Neuronal stem cell (in vitro differentiated cells): ENCODE data around the gene COPS7A.

ENCODE experiments used
- DNase-seq: peaks from one replicate; pipeline ENCODE4 v3.0.0-alpha.2; 2013; ENCODE audit warnings: low spot score
- H2AFZ ChIP-seq: one replicate; pipeline ENCODE4 v1.6.1; 2013; ENCODE audit warnings: mild to moderate bottlenecking, low read length, inconsistent platforms
- H2AK5ac ChIP-seq: 2 replicates; pipeline ENCODE4 v1.6.1; 2013; ENCODE audit warnings: low read depth, mild to moderate bottlenecking, inconsistent platforms, low read length, moderate library complexity, mixed read lengths
- H2BK120ac ChIP-seq: 2 replicates; pipeline ENCODE4 v1.6.1; 2013; ENCODE audit warnings: low read depth, mild to moderate bottlenecking, inconsistent platforms, low read length, moderate library complexity, mixed read lengths
- H2BK12ac ChIP-seq: one replicate; pipeline ENCODE4 v1.6.1; 2013; ENCODE audit warnings: low read length, inconsistent platforms
- H2BK15ac ChIP-seq: 2 replicates; pipeline ENCODE4 v1.6.1; 2013; ENCODE audit warnings: mild to moderate bottlenecking, low read length, inconsistent platforms, mixed read lengths
- H2BK5ac ChIP-seq: one replicate; pipeline ENCODE4 v1.6.1; 2013; ENCODE audit warnings: inconsistent platforms, mild to moderate bottlenecking, low read length, moderate library complexity
- H3K14ac ChIP-seq: one replicate; pipeline ENCODE4 v1.6.1; 2013; ENCODE audit warnings: low read length, inconsistent platforms
- H3K18ac ChIP-seq: 2 replicates; pipeline ENCODE4 v1.6.1; 2013; ENCODE audit warnings: low read length, inconsistent platforms
- H3K23ac ChIP-seq: 2 replicates; pipeline ENCODE4 v1.6.1; 2013; ENCODE audit warnings: low read depth, mild to moderate bottlenecking, mixed read lengths, low read length, inconsistent platforms; ENCODE audit not compliant: poor library complexity
- H3K27ac ChIP-seq: replicated peaks from 3 replicates; pipeline ENCODE4 v1.5.1; 2013; ENCODE audit warnings: low read length, inconsistent platforms
- H3K27me3 ChIP-seq, 3 experiments: 2 replicates each; pipeline ENCODE4 v1.6.1; 2013; ENCODE audit warnings: low read length in 3 of 3, mild to moderate bottlenecking in 2 of 3, inconsistent platforms in 1 of 3, low read depth in 1 of 3, mixed read lengths in 1 of 3, moderate library complexity in 1 of 3; ENCODE audit not compliant: control insufficient read depth in 3 of 3, insufficient read depth in 3 of 3
- H3K36me3 ChIP-seq, 2 donors: replicated peaks in 1 of 2; 2 replicates each; pipeline ENCODE4 v1.6.1; 2013; ENCODE audit warnings: low read length in 2 of 2; ENCODE audit not compliant: control insufficient read depth in 2 of 2, insufficient read depth in 2 of 2
- H3K4ac ChIP-seq: 2 replicates; pipeline ENCODE4 v1.6.1; 2013; ENCODE audit warnings: inconsistent platforms, mild to moderate bottlenecking, low read length, moderate library complexity
- H3K4me1 ChIP-seq, 2 donors: 1 replicate in 1 of 2; 2 replicates in 1 of 2; pipeline ENCODE4 v1.6.1; 2013; ENCODE audit warnings: low read length in 2 of 2, low read depth in 1 of 2; ENCODE audit not compliant: control insufficient read depth in 2 of 2, insufficient read depth in 1 of 2
- H3K4me2 ChIP-seq: one replicate; pipeline ENCODE4 v1.6.1; 2013; ENCODE audit warnings: mild to moderate bottlenecking, low read length, inconsistent platforms; ENCODE audit not compliant: insufficient read depth, poor library complexity, severe bottlenecking
- H3K4me3 ChIP-seq, 2 donors: 2 replicates each; pipeline ENCODE4 v1.5.1; 2013; ENCODE audit warnings: low read length in 2 of 2, mild to moderate bottlenecking in 2 of 2, inconsistent platforms in 1 of 2, moderate library complexity in 1 of 2
- H3K79me1 ChIP-seq: one replicate; pipeline ENCODE4 v1.6.1; 2013; ENCODE audit warnings: low read depth, mild to moderate bottlenecking, inconsistent platforms, low read length, moderate library complexity
- H3K9ac ChIP-seq: one replicate; pipeline ENCODE4 v1.6.1; 2013; ENCODE audit warnings: mild to moderate bottlenecking, low read depth, low read length, inconsistent platforms; ENCODE audit not compliant: poor library complexity
- H3K9me3 ChIP-seq, 2 donors: replicated peaks in 1 of 2; 2 replicates each; pipeline versions ENCODE3 to v1.6.1; 2013; ENCODE audit warnings: low read length in 2 of 2, mild to moderate bottlenecking in 2 of 2, inconsistent platforms in 1 of 2, low read depth in 1 of 2, mixed read lengths in 1 of 2, moderate library complexity in 1 of 2; ENCODE audit not compliant: control insufficient read depth in 2 of 2, insufficient read depth in 1 of 2
- H4K8ac ChIP-seq: one replicate; pipeline ENCODE4 v1.6.1; 2013; ENCODE audit warnings: low read depth, mild to moderate bottlenecking, inconsistent platforms, low read length, moderate library complexity
- H4K91ac ChIP-seq: one replicate; pipeline ENCODE4 v1.6.1; 2013; ENCODE audit warnings: low read length, low read depth, mild to moderate bottlenecking, inconsistent platforms; ENCODE audit not compliant: poor library complexity
- WGBS, 2 donors: extraction: QIAGEN DNeasy Blood & Tissue Kit; methylation state at CpG; one replicate each; pipeline ENCODE4 v1.1.7; 2013; ENCODE audit warnings: missing lambda C conversion rate in 2 of 2, mixed read lengths in 1 of 2; ENCODE audit not compliant: insufficient read length in 2 of 2, insufficient replicate concordance in 1 of 2; ENCODE audit errors: extremely low coverage in 2 of 2; 5-methylcytosine and 5-hydroxymethylcytosine counted together

Gene COPS7A

GRCh38 chr12:6730169-6730568 lies 6.3 kb downstream of the COPS7A start:
- no peak overlapping the region for H3K18ac ChIP-seq
- peaks cover 0 to 3% of the 10 kb centered on the region in 2 donors for H3K4me1 ChIP-seq
- H2BK5ac ChIP-seq = no peak overlapping the region
- no peak overlapping the region for H2BK120ac ChIP-seq
- peak overlapping the region; percentile 25 for H4K8ac ChIP-seq
- H3K23ac ChIP-seq = no peak overlapping the region
- H3K79me1 ChIP-seq = peaks cover 2% of the 10 kb centered on the region
- H2AFZ ChIP-seq = no peak overlapping the region
- no peak overlapping the region for H2BK12ac ChIP-seq
- H3K9me3 ChIP-seq = no peaks in the 10 kb centered on the region
- H3K27me3 ChIP-seq = no peaks in the 10 kb centered on the region
- no peak for DNase-seq
- H3K27ac ChIP-seq = no peak overlapping the region
- no peak overlapping the region for H2AK5ac ChIP-seq
- H3K4me3 ChIP-seq = no peak overlapping the region
- H3K4me2 ChIP-seq = no peak overlapping the region
- no peak overlapping the region for H3K14ac ChIP-seq
- no peak overlapping the region for H2BK15ac ChIP-seq
- no peak overlapping the region for H3K9ac ChIP-seq
- no peak overlapping the region for H4K91ac ChIP-seq
- no peak overlapping the region for H3K4ac ChIP-seq
- peaks cover 29 to 64% of the 10 kb centered on the region in 2 donors for H3K36me3 ChIP-seq
- WGBS, 2 donors = no CpG with 5 or more reads among the region's 8 CpGs

- H3K4ac ChIP-seq = no peak overlapping the region
- no peak overlapping the region for H3K27ac ChIP-seq
- no peak overlapping the region for H3K4me2 ChIP-seq
- no peaks in the 10 kb centered on the region for H3K9me3 ChIP-seq
- H3K14ac ChIP-seq = no peak overlapping the region
- H4K91ac ChIP-seq = no peak overlapping the region
- no peak overlapping the region for H4K8ac ChIP-seq
- peaks cover 0 to 8% of the 10 kb centered on the region in 2 donors for H3K4me1 ChIP-seq
- H2BK120ac ChIP-seq = no peak overlapping the region
- no peak overlapping the region for H3K23ac ChIP-seq
- H2BK12ac ChIP-seq = no peak overlapping the region
- H3K4me3 ChIP-seq = no peak overlapping the region
- H2AK5ac ChIP-seq = no peak overlapping the region
- no peak overlapping the region for H2AFZ ChIP-seq
- H3K18ac ChIP-seq = no peak overlapping the region
- peaks cover 19 to 32% of the 10 kb centered on the region in 2 donors for H3K36me3 ChIP-seq
- H3K27me3 ChIP-seq = no peaks in the 10 kb centered on the region
- no CpG with 5 or more reads among the region's 10 CpGs for WGBS, 2 donors
- H3K79me1 ChIP-seq = peaks cover 1% of the 10 kb centered on the region
- no peak for DNase-seq
- H2BK15ac ChIP-seq = no peak overlapping the region
- no peak overlapping the region for H2BK5ac ChIP-seq
- H3K9ac ChIP-seq = no peak overlapping the region
These were observed 10.9 kb downstream of the COPS7A start for GRCh38 chr12:6734506-6735387.

DNA sequence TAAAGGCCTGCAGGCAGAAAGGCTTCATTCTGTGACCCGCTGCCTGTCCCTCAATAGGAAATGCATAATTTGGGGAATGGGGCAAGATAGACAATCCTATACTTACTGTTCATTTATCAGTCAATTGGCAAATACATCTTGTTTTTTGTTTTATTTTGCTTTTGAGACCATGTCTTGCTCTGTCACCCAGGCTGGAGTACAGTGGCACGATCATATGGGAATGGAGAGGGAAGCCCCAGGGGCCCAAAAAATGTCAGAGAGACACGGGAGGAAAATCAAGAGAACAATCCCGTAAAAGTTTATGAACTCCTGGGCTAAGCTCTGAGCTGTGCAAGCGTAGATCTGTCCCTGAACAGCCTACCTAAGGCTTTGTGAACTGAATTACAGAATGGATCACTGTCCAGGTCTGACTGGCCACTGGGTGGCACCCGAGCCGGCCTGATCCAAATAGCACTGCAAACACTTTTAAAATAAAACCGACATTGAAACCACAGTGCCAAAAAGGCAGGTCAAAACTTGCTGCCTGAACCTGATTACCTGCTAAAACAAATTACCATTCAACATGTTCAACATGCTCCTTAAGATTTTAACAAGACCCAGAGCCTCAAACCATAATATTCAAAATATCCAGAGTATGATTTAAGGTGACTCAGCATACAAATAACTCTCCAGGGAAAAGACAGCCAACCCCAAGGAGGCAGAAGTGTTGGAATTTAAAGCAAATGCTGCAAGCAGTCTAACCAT lies 11.8 kb downstream of the COPS7A start:
- no CpG with 5 or more reads among the region's 8 CpGs for WGBS, 2 donors
- no peaks in the 10 kb centered on the region for H3K27me3 ChIP-seq
- no peak overlapping the region for H3K27ac ChIP-seq
- no peak overlapping the region for H2BK5ac ChIP-seq
- H2BK15ac ChIP-seq = no peak overlapping the region
- no peak overlapping the region for H3K14ac ChIP-seq
- H3K36me3 ChIP-seq = peaks cover 11 to 23% of the 10 kb centered on the region in 2 donors
- H3K4me1 ChIP-seq = peaks cover 0 to 8% of the 10 kb centered on the region in 2 donors
- H3K4me2 ChIP-seq = no peak overlapping the region
- no peak overlapping the region for H2BK12ac ChIP-seq
- H3K23ac ChIP-seq = no peak overlapping the region
- H3K9me3 ChIP-seq = no peaks in the 10 kb centered on the region
- H2BK120ac ChIP-seq = no peak overlapping the region
- no peak for DNase-seq
- peaks cover 1% of the 10 kb centered on the region for H3K79me1 ChIP-seq
- peak overlapping the region; percentile 42 for H2AFZ ChIP-seq
- no peak overlapping the region for H2AK5ac ChIP-seq
- no peak overlapping the region for H3K4ac ChIP-seq
- no peak overlapping the region for H3K18ac ChIP-seq
- no peak overlapping the region for H3K9ac ChIP-seq
- H4K91ac ChIP-seq = no peak overlapping the region
- H4K8ac ChIP-seq = no peak overlapping the region
- no peak overlapping the region for H3K4me3 ChIP-seq

DNA sequence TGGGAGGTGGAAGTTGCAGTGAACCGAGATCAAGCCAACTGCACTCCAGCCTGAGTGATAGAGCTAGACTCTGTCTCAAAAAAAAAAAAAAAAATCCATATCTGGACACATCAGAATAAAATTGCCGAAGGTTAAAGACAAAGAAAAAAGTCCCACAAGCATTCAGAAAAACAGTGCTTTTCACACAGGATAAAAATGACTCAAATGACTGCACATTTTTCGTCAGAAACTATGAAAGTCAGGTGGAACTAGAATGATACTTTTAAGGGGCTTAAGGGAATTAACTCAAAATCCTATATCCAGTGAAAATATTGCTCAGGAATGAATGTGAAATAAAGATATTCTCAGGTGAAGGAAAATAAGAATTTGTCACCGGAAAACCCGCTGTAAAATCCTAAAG lies 12.9 kb downstream of the COPS7A start:
- H3K14ac ChIP-seq = no peak overlapping the region
- WGBS, 2 donors = no CpG with 5 or more reads among the region's 5 CpGs
- H2AK5ac ChIP-seq = no peak overlapping the region
- H4K8ac ChIP-seq = no peak overlapping the region
- no peak overlapping the region for H3K4me3 ChIP-seq
- H4K91ac ChIP-seq = no peak overlapping the region
- H3K23ac ChIP-seq = no peak overlapping the region
- H3K4me1 ChIP-seq = peaks cover 0 to 8% of the 10 kb centered on the region in 2 donors
- peaks cover 3 to 12% of the 10 kb centered on the region in 2 donors for H3K36me3 ChIP-seq
- H3K4ac ChIP-seq = no peak overlapping the region
- H2AFZ ChIP-seq = no peak overlapping the region
- no peaks in the 10 kb centered on the region for H3K27me3 ChIP-seq
- no peak overlapping the region for H2BK120ac ChIP-seq
- H2BK15ac ChIP-seq = no peak overlapping the region
- peaks cover 1% of the 10 kb centered on the region for H3K79me1 ChIP-seq
- no peak overlapping the region for H2BK5ac ChIP-seq
- H3K9ac ChIP-seq = no peak overlapping the region
- no peak overlapping the region for H3K18ac ChIP-seq
- no peak overlapping the region for H3K4me2 ChIP-seq
- H3K9me3 ChIP-seq = no peaks in the 10 kb centered on the region
- no peak overlapping the region for H3K27ac ChIP-seq
- no peak for DNase-seq
- no peak overlapping the region for H2BK12ac ChIP-seq
